HG03095 (cell line): ENCODE data around the gene DHRS12.
A peak's percentile ranks its signal among the peaks of the same experiment; 100 is the strongest.

ENCODE experiments used
- ATAC-seq: cut with Tn5 transposase; IDR thresholded peaks from one replicate; pipeline ENCODE4 v1.9.1; 2021; ENCODE audit warnings: moderate library complexity; ENCODE audit not compliant: unreplicated experiment

The DHRS12 gene

DNA sequence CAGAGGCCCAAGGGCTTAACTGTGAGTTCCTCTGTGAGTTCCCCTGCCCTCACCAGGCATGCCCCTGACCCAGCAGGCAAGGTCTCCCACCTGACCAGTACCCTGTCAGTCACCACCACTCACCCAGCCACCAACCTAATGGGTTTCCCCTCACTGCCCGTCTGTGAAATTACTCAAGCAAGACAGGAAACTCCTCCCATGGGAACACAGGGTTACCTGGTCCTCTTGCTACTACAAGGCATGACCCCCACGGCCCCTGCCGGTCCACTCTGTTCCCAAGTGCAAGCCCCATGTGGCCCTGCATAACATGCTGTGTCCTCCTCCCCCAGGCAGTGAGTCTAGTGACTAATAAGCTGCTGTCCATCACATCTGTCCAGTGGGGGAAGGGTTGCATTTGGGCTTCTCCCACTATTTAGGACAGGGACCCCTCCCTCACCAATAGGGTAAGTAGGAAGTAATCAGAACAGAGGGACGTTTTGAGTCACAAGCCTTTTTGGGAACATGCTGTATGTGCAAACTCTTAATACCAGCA lies 8.0 kb upstream of the DHRS12 start:
- ATAC-seq = no peak

DNA sequence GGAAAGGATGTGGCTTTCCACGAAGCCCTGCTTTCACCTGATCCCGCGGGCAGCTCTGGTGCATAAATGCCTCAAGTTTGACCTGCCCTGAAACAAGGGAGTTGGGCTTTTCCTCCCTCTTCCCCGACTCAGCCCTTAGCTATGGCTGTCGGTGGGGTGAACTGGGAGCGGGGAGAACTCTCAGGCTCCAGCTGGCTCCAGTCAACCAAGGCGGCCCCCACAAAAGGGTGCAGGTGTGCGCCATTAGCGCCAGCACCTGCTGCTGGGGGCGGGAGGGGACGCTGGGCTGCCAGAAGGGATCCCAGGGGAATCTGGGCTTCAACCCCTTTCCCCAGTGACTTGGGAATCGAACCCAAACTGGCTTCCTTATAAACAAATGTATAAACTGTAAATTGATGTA lies 7.1 kb upstream of the DHRS12 start:
- ATAC-seq = no peak

DNA sequence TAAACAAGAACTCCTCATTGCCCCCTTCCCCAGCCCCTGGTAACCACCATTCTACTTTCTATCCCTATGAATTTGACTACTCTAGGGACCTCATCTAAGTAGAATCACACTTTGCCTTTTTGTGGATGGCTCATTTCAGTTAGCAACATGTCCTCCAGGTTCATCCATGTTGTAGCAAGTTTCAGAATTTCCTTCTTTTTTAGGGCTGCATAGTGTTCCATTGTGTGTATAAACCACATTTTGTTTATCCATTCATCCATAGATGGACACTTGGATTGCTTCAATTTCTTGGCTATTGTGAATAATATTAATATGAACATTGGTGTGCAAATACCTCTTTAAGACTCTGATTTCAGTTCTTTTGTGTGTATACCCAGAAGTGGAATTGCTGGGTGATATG lies 4.8 kb upstream of the DHRS12 start:
- ATAC-seq = no peak

DNA sequence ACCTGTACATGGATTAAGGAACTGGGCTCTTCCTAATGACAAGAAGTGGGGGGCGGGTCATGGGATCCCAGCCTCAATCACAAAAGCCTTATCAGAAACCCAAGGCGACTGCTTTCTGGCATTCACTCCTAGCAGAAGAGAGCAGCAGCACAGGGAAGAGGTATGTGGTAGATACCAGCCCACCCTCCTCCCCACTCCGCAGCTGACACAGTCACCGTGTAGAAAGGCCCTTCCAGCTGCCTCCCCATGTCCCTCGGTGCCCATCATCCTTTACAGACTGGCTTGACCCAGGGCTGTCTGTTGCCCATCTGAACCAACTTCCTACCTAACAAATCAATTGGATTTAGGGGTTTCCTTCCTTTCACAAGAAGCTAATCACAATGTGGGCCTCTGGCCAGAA lies 3.1 kb upstream of the DHRS12 start:
- ATAC-seq = no peak

DNA sequence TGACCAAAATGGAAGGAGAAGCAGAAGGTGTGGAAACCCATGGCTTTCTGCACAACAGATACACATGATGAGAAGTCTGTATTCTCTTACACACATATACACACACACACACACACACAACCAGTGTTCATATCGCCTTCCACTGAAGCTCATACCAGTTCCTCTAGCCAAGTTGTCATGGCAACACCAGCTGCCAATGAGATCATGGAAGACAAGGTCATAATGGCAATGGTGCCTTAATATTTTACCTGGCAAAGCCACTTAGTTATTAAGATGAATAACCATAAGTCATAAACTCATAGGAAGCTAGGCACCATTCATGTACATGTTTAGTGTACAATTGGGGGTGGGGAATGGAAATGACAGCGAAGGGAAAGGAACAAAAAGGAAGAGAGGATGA lies 2.6 kb upstream of the DHRS12 start:
- ATAC-seq = no peak

DNA sequence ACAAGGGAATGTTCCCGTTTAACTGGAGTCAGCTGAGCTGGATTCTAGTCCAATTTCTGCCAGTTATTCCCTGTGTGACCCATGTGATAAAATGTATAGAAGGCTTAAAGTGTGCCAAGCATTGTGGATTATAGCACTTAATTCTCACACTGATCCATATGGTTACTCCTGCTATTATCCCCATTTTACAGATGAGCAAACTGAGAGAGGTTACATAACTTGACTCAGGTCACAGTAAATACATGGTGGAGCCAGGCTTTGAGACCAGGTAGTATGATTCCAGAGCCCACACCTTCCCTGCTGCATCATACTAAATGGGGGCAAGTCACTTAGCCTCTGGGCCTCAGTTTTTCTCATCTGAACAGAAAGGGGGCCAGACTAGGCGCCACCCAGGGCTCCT lies 2.0 kb upstream of the DHRS12 start:
- ATAC-seq = no peak

DNA sequence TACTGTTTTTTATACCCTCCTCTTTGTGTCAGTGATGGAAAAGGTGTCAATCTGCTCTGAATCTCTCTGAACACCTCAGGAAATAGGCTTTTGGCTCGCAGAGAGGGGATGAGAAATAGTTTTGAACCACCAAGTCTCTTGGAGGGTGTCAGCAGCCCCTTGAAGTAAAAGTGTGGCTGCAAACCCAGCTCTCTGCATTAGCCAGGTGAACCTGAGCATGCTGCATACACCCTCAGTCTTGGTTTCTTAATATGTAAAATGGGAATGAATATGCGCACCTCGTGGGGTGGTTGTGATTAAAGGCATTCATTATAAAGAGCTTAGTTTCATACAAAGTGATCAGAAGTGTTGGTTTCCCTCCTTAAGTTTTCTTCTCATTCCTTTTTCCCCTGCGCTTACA lies 1.4 kb upstream of the DHRS12 start:
- no peak for ATAC-seq

DNA sequence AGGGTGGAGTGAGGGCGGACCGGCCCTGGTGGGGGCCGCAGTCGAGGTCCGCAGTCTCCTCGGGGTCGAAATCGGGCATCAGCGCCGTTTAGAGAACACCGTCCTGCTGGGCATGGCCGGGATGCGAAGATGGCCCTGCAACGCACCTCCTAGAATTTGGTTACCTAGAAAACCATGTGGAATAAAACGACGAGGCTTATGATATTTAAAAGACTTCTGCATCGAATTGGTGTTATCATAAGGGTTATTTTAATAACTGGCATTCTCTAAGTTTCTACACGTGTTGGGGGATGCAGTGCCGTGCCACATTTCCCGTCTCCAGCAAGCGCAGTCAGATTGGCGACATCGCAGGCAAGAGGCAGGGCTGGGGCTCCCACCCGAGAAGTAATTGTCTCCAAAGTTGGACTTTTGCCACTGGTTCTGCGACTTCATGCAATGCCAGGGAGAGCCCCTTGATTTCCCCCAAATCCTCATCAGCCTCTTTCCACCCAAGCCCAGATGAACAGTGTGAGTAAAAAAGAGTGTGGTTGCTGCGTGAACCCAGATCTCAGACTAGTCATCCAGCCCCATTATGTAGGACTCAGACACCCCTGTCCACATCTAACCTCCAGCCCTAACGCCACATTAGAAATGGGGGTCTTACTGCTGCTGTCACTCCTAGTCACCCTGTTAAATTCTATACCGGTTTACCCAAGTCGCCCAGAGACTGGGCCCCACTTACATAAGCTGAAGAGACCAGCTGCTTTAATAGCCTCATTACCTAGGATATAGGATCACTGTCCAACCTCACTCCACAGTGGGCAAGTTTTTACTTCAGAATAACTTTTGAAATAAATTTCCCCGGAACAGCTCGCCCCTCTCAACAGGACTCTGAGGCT lies 571 bp upstream of the DHRS12 start:
- no peak for ATAC-seq

DNA sequence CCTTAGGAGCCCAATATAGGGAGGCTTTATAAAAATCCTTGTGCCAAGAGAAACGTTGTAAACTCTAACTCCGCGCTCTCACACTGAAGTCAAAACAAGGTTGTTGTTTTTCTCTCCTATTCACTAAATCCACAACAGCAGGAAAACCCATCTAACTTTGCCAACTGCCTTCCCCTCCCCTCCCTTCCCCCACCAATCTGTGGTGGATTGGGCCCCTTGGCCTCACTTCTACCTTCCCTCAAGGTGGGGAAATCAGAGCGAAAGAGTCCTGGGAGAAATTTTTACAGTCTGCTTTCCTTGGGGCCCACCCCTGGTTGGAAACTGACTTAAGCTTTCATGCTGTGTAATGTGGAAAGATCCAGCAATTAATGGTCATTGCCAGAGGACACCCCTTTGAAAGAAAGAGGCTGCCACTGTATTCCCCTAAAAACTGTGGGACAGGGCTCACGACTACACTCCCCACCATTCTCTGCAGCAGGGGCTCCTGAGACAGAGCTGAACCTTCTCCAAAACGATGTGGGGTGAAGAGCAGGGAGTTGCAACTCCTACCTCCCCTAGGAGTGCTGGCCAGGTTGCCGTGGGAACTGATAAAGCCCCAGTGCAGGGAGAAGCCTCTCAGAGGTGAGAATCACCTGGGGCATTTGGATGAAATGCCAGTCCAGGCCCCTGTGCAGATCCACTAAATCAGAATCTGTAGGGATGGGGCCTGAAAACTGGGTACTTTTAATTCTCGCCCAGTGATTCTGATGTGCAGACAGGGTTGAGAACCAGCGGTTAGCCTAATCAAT lies 1.1 kb downstream of the DHRS12 start:
- ATAC-seq = no peak

DNA sequence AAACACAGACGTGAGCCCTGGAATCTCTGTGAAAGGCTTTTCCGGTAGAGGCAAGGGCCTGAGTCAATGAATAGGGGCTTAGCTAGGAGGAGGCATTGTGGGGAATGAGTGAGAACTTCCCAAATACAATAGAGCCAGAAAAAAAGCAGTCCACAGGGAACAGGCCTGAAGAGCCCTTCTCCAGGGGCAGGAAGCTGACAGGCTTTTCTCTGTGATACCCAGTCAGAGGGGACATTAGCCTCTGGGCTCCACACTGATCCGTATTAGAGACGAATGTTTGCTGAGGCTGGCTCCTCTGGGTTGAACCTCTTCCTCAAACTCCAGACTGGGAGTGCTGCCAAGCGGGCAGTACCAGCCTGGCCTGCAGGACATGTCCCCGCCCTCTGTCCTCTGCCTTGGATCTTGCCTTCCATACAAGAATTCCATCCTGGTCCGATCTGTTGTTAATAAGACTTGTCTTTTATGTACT lies 2.3 kb downstream of the DHRS12 start:
- ATAC-seq = no peak

DNA sequence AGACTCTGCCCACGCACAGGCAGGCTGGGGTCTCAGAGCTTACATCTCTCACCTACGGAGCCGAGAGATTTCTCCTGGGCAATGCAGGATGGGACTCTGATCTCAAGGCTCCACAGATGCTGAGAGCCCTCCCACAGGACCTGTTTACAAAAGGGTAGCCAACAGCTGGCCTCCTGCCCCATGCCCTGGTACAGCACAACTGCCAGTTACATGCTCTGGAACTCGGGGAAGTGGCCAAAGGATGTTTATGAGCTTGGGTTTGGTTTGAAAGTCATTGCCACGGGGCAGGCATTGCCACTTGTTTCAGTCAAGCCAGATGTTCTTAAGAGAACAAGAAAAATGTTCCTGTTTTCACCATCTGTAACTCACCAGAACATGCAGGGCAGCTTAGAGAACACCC lies 3.5 kb downstream of the DHRS12 start:
- ATAC-seq = no peak

DNA sequence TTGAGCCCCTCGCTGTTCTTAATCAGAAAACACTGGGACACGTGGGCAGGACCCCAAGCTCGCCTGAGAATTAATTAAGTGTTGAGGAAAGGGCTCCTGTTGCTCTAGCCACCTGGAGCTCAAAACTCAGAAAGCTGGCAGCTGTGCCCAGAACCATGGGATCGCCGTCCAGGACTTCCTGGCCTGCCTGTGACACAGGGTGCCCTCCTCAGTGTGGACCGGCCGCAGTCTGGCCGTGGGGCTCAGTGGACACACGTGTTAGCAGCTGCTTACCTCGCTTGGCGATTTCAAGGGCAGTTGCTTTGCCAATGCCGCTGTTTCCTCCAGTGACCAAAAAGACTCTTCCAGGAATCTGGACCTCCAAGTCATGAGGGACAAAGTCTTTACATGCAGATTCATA lies 4.7 kb downstream of the DHRS12 start:
- ATAC-seq = no peak

DNA sequence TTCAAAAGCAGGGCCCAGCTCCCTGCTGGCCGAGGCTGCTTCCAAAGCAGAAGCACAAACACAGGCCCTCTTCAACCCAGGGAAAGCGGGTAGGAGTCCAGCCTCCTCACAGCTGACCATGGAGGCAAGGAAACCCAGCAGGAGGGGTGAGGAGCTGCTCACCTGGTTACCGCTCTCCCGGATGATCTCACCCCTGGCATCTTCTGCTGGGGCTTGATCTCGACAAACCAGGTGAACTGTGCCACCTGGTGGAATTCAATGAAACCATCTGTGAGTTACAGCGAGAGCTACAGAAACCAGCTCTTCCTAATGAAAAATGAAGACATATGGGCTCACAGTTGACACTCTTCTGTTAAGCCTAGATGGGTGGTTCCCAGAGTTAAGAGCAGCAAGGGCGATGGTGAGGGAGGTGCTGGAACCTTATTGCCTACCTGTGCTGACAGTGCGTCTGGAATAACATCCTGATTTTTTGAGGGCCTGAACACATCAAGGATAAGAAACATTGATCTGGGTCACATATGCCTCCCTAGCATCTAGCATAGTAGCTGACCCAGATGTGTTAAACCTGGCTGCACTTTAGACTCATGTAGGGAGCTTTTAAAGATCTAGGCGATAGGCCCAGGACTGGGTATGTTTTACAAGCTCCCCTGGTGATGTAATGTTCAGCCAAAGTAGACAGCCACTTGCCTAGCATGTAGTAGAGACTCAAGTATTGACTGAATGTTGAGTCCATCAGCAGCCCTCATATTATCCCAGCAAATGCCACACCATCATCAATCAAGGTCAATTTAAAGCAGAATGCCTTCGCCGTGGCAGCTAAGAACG lies 6.1 kb downstream of the DHRS12 start:
- peak; percentile 40 for ATAC-seq

DNA sequence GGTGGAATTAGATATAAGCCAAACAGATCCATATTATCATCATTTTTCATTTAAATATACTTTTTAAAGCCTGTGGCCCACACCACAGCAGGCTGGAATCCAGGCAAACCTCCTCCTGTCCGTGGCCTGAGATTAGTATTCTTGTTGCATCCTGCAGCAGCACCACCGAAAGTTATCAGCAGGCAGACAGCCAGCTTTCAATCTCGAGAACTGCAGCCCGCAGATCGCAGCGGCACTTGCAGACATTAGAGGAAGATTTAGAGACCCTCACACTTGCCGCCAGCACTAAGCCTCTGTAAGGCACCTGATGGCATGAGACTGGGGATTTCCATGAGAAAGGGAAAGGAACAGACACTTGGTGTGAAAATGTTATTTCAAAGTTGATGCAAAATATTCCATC lies 7.4 kb downstream of the DHRS12 start:
- ATAC-seq = no peak

DNA sequence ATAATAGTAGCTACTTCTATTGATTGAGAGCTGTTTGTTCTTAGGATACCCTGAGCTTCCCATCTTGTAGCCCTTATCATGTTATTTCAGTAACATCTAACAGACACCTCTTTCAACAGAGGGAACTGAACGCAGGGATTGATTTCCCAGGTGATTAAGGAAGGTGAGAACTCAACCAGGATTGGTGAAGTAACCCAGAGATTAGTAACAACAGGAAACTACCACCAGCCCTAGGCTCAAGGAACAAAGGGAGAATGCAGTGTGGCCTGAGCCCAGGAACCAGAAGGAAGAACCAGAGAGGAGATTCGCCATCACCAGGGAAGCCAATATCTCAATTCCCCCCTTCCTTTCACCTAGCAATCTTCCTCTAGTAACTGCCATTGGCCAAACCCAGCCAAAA lies 8.5 kb downstream of the DHRS12 start:
- no peak for ATAC-seq

DNA sequence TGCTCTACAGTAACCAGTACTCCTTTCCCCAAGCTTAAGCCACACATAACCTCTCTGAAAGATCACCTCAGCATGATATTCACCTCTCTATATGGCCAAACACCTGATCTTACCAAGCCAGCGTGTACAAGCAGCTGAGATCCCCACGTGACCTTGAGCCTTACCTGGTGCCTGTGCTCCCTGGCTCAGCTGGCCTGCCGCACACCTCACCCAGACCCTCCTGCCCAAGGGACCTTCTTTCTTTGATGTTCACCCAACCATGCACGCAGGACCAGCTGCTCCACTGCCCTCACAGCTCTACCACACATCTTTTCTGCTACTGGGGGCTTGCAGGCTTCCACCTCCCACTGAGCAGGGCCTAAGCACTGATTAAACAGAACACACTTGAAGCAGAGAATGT lies 9.0 kb downstream of the DHRS12 start:
- ATAC-seq = no peak

DNA sequence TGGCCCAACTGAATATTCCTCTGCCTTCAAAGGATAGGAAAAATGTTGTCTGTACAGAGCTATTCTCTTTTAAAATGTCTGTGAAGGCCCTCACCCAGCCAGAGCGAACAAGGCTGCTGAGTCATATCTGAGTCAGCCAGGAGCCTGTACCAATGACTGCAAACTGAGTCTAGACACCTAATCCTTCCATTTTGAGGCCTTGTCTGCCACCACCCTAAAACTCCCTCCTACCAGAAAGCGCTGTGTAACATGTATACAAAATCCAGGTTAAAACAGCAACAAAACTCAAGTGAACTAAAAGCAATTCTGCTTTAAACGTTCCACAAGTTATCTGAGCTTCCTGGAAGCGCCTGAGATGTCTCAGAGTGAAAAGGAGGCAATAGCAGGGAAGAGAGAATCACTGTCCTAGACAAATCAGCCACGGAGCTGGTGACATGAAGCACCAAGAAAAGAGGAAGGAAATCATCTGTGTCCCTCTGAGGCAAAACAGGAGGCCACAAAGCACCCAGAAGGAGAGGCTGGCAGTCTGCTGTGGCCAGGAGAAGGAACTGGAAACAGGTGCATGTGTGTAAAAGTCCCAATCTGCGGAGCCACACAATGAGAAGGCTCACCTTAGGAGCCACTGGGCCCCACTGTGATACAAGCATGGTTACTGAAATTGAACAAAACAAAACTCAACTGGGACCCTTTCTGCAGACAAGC lies 10.2 kb downstream of the DHRS12 start:
- peak; percentile 79 for ATAC-seq

DNA sequence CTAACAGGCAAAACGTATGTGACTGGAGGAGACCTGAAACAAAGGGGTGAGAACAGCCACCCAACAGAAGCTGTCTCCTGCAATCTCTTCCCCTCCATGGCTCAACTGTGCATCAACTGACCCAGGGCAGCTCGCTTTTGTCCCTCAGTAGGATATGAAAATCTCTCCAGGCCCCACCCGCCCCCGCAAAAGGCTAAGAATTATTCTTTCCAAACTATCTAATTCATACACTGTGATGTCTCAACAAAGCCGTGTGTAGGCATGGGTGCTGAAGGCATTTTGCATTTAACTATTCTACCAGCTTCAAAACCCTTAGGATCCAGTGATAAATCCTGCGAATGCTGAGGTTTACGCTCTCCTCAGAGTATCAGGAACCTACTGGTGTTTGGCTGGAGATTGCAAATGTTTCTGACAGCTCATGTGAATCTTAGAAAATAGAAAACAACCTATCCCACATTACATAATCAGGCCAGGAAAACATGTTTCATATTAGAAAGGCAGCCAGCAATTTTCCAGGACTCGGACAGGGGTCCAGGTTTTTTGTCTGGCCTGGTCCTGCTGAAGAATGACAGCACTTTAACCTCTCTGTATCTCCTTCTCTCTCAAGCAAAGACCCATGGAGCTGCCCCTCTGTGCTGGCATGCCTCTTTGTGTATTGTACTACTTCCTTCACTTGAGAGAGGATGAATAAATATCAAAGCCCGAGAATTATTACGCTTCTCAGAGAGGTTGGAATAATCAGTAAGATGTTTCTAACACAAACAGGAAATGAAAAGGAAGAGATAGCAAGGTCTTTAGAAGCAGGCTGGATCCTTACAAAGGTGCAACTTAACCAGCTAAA lies 17.3 kb downstream of the DHRS12 start:
- ATAC-seq = no peak

DNA sequence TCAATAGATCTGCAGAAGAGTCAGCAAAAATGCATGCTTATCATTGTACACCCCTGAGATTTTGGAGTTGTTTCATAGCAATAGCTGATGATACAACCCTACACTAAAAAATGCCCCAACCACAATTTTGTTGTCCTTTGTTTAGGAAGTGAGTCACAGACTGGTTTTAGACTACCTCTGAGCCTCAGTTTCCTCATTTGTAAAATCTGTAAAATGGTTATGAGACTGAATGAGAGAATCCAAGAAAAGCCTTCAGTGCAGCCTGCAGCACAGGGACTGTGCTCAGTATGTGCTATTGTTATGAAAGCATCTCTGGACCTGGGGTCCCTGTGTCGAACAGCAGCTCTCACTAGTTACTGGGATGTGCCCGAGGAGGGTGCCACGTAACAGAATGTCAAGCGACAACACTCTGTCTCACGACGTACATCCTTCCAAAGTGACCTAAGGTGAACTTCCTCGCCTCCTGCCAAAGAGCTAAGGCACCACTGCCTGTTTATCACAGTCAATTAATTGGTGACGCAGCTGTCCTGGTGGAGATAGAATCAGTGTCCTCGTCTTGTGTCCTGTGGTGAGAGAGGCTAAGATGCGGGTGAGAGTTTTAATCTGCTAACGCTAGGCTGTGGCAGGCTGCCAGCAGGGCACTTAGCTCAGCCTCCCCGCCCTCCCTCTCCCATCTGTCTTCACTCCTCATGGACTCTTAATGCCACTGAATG lies 18.1 kb downstream of the DHRS12 start:
- no peak for ATAC-seq
